ENCODE results near the gene USP34. TPM values are rescaled to one million over a fixed set of nuclear protein-coding genes. Genes with fewer than 3 reads are reported as not detected.
A peak's percentile ranks its signal among the peaks of the same experiment; 100 is the strongest.

USP34 gene
- total and polyA plus RNA-seq, 5 donors from 2014 or later, result 16.6 to 197 (median 17.7) TPM

GRCh38 chr2:61443342-61444041 lies 27.4 kb downstream of the USP34 start:
- Histone ChIP-seq H3K27ac (ENCODE audit: insufficient read depth, low read length, poor library complexity, severe bottlenecking) (no peak overlapping the region), H3K9me3 (ENCODE audit: control insufficient read depth in 2 of 2, low read length in 2 of 2) (no peaks in the 10 kb centered on the region), H3K4me1 (ENCODE audit: control insufficient read depth, insufficient read depth, low read length, poor library complexity, severe bottlenecking) (peaks cover 26% of the 10 kb centered on the region), H3K27me3 (ENCODE audit: control insufficient read depth, insufficient read depth, low read length) (no peaks in the 10 kb centered on the region), H3K36me3 (ENCODE audit: control insufficient read depth, insufficient read depth, low read length) (no peaks in the 10 kb centered on the region), H3K4me3 (ENCODE audit: low read depth, low read length) (no peak overlapping the region)
- peaks cover 48 to 77% (median 60%) of the 10 kb centered on the region in 4 donors for H3K4me1 Mint-ChIP-seq
- peaks cover 0 to 4% (median 0%) of the 10 kb centered on the region in 7 donors for H3K9me3 Mint-ChIP-seq
- H3K27ac Mint-ChIP-seq, result peak overlapping the region in 2 of 3 donors; percentile 36 to 45
- ATAC-seq (ENCODE audit: low read depth in 2 of 2) (peak in 1 of 2 donors; percentile 50), DNase-seq (no peak)
- H3K4me3 Mint-ChIP-seq, result peak overlapping the region in 2 of 4 donors; percentile 2 to 74
- peaks cover 20% of the 10 kb centered on the region for H3K36me3 Mint-ChIP-seq
- H3K27me3 Mint-ChIP-seq, result no peaks in the 10 kb centered on the region

- Histone ChIP-seq H3K4me1 (ENCODE audit: control insufficient read depth, insufficient read depth, low read length, poor library complexity, severe bottlenecking) (peaks cover 27% of the 10 kb centered on the region), H3K27me3 (ENCODE audit: control insufficient read depth, insufficient read depth, low read length) (no peaks in the 10 kb centered on the region), H3K4me3 (ENCODE audit: low read depth, low read length) (no peak overlapping the region), H3K36me3 (ENCODE audit: control insufficient read depth, insufficient read depth, low read length) (no peaks in the 10 kb centered on the region), H3K9me3 (ENCODE audit: control insufficient read depth in 2 of 2, low read length in 2 of 2) (no peaks in the 10 kb centered on the region), H3K27ac (ENCODE audit: insufficient read depth, low read length, poor library complexity, severe bottlenecking) (no peak overlapping the region)
- peaks cover 1 to 21% (median 4%) of the 10 kb centered on the region in 7 donors for H3K9me3 Mint-ChIP-seq
- H3K4me3 Mint-ChIP-seq, result peak overlapping the region in 3 of 4 donors; percentile 32 to 58 (median 35)
- ATAC-seq (ENCODE audit: low read depth in 2 of 2) (no peak), DNase-seq (no peak)
- H3K36me3 Mint-ChIP-seq, result peaks cover 39% of the 10 kb centered on the region
- peaks cover 57 to 82% (median 69%) of the 10 kb centered on the region in 4 donors for H3K4me1 Mint-ChIP-seq
- no peaks in the 10 kb centered on the region for H3K27me3 Mint-ChIP-seq
- H3K27ac Mint-ChIP-seq, result peak overlapping the region in 2 of 3 donors; percentile 73 to 83
Measured at GRCh38 chr2:61439241-61440002, 31.5 kb downstream of the USP34 start.

- Mint-ChIP-seq H3K27me3 (no peaks in the 10 kb centered on the region), H3K36me3 (peaks cover 34% of the 10 kb centered on the region), H3K27ac (peak overlapping the region in 1 of 3 donors; percentile 16), H3K4me3 (peak overlapping the region; percentile 29 to 59 (median 37)), H3K9me3 (peaks cover 1 to 21% (median 4%) of the 10 kb centered on the region in 7 donors), H3K4me1 (peaks cover 57 to 84% (median 72%) of the 10 kb centered on the region in 4 donors)
- no peak for DNase-seq
- Histone ChIP-seq H3K27me3 (ENCODE audit: control insufficient read depth, insufficient read depth, low read length) (no peaks in the 10 kb centered on the region), H3K4me1 (ENCODE audit: control insufficient read depth, insufficient read depth, low read length, poor library complexity, severe bottlenecking) (peaks cover 30% of the 10 kb centered on the region), H3K27ac (ENCODE audit: insufficient read depth, low read length, poor library complexity, severe bottlenecking) (no peak overlapping the region), H3K9me3 (ENCODE audit: control insufficient read depth in 2 of 2, low read length in 2 of 2) (no peaks in the 10 kb centered on the region), H3K36me3 (ENCODE audit: control insufficient read depth, insufficient read depth, low read length) (no peaks in the 10 kb centered on the region), H3K4me3 (ENCODE audit: low read depth, low read length) (no peak overlapping the region)
- ATAC-seq (ENCODE audit: low read depth in 2 of 2), result no peak
Measured at GRCh38 chr2:61438670-61439069, 32.2 kb downstream of the USP34 start.

- ATAC-seq (ENCODE audit: low read depth in 2 of 2), result no peak
Measured at GRCh38 chr2:61437170-61437569, 33.7 kb downstream of the USP34 start.

GRCh38 chr2:61436092-61436491 lies 34.8 kb downstream of the USP34 start:
- Mint-ChIP-seq H3K36me3 (peaks cover 33% of the 10 kb centered on the region), H3K27me3 (no peaks in the 10 kb centered on the region), H3K27ac (peak overlapping the region in 1 of 3 donors; percentile 81), H3K4me3 (peak overlapping the region in 1 of 4 donors; percentile 3), H3K4me1 (peaks cover 44 to 72% (median 61%) of the 10 kb centered on the region in 4 donors), H3K9me3 (peaks cover 0 to 21% (median 4%) of the 10 kb centered on the region in 7 donors)
- Histone ChIP-seq H3K9me3 (ENCODE audit: control insufficient read depth in 2 of 2, low read length in 2 of 2) (no peaks in the 10 kb centered on the region), H3K4me3 (ENCODE audit: low read depth, low read length) (no peak overlapping the region), H3K27ac (ENCODE audit: insufficient read depth, low read length, poor library complexity, severe bottlenecking) (no peak overlapping the region), H3K27me3 (ENCODE audit: control insufficient read depth, insufficient read depth, low read length) (no peaks in the 10 kb centered on the region), H3K4me1 (ENCODE audit: control insufficient read depth, insufficient read depth, low read length, poor library complexity, severe bottlenecking) (peaks cover 21% of the 10 kb centered on the region), H3K36me3 (ENCODE audit: control insufficient read depth, insufficient read depth, low read length) (no peaks in the 10 kb centered on the region)
- DNase-seq (no peak), ATAC-seq (ENCODE audit: low read depth in 2 of 2) (no peak)

More at GRCh38 chr2:61437170-61437569, 33.7 kb downstream of the USP34 start:
- Mint-ChIP-seq H3K9me3 (peaks cover 1 to 21% (median 4%) of the 10 kb centered on the region in 7 donors), H3K27me3 (no peaks in the 10 kb centered on the region), H3K4me1 (peaks cover 49 to 79% (median 67%) of the 10 kb centered on the region in 4 donors), H3K36me3 (peaks cover 33% of the 10 kb centered on the region), H3K27ac (peak overlapping the region in 1 of 3 donors; percentile 54), H3K4me3 (peak overlapping the region in 3 of 4 donors; percentile 19 to 51 (median 19))
- Histone ChIP-seq H3K4me1 (ENCODE audit: control insufficient read depth, insufficient read depth, low read length, poor library complexity, severe bottlenecking) (peaks cover 22% of the 10 kb centered on the region), H3K9me3 (ENCODE audit: control insufficient read depth in 2 of 2, low read length in 2 of 2) (no peaks in the 10 kb centered on the region), H3K27ac (ENCODE audit: insufficient read depth, low read length, poor library complexity, severe bottlenecking) (no peak overlapping the region), H3K4me3 (ENCODE audit: low read depth, low read length) (no peak overlapping the region), H3K27me3 (ENCODE audit: control insufficient read depth, insufficient read depth, low read length) (no peaks in the 10 kb centered on the region), H3K36me3 (ENCODE audit: control insufficient read depth, insufficient read depth, low read length) (no peaks in the 10 kb centered on the region)
- DNase-seq, result no peak

GRCh38 chr2:61435291-61435690 lies 35.6 kb downstream of the USP34 start:
- Histone ChIP-seq H3K27me3 (ENCODE audit: control insufficient read depth, insufficient read depth, low read length) (no peaks in the 10 kb centered on the region), H3K4me3 (ENCODE audit: low read depth, low read length) (no peak overlapping the region), H3K4me1 (ENCODE audit: control insufficient read depth, insufficient read depth, low read length, poor library complexity, severe bottlenecking) (peaks cover 20% of the 10 kb centered on the region), H3K27ac (ENCODE audit: insufficient read depth, low read length, poor library complexity, severe bottlenecking) (no peak overlapping the region), H3K36me3 (ENCODE audit: control insufficient read depth, insufficient read depth, low read length) (no peaks in the 10 kb centered on the region), H3K9me3 (ENCODE audit: control insufficient read depth in 2 of 2, low read length in 2 of 2) (no peaks in the 10 kb centered on the region)
- ATAC-seq (ENCODE audit: low read depth in 2 of 2) (no peak), DNase-seq (no peak)
- Mint-ChIP-seq H3K27me3 (no peaks in the 10 kb centered on the region), H3K4me3 (peak overlapping the region in 2 of 4 donors; percentile 36 to 61), H3K27ac (peak overlapping the region in 1 of 3 donors; percentile 84), H3K9me3 (peaks cover 0 to 21% (median 4%) of the 10 kb centered on the region in 7 donors), H3K4me1 (peaks cover 44 to 79% (median 66%) of the 10 kb centered on the region in 4 donors), H3K36me3 (peaks cover 33% of the 10 kb centered on the region)

- DNase-seq, result no peak
- Histone ChIP-seq H3K36me3 (ENCODE audit: control insufficient read depth, insufficient read depth, low read length) (no peaks in the 10 kb centered on the region), H3K9me3 (ENCODE audit: control insufficient read depth in 2 of 2, low read length in 2 of 2) (no peaks in the 10 kb centered on the region), H3K27ac (ENCODE audit: insufficient read depth, low read length, poor library complexity, severe bottlenecking) (peak overlapping the region; percentile 33), H3K4me1 (ENCODE audit: control insufficient read depth, insufficient read depth, low read length, poor library complexity, severe bottlenecking) (peaks cover 16% of the 10 kb centered on the region), H3K4me3 (ENCODE audit: low read depth, low read length) (no peak overlapping the region), H3K27me3 (ENCODE audit: control insufficient read depth, insufficient read depth, low read length) (no peaks in the 10 kb centered on the region)
- peak; percentile 23 to 26 for ATAC-seq (ENCODE audit: low read depth in 2 of 2)
- no peaks in the 10 kb centered on the region for H3K27me3 Mint-ChIP-seq
- H3K36me3 Mint-ChIP-seq, result peaks cover 29% of the 10 kb centered on the region
- peaks cover 44 to 75% (median 61%) of the 10 kb centered on the region in 4 donors for H3K4me1 Mint-ChIP-seq
- peak overlapping the region; percentile 84 to 91 (median 85) for H3K27ac Mint-ChIP-seq
- H3K4me3 Mint-ChIP-seq, result peak overlapping the region in 2 of 4 donors; percentile 6 to 42
- H3K9me3 Mint-ChIP-seq, result peaks cover 0 to 21% (median 4%) of the 10 kb centered on the region in 7 donors
Measured at GRCh38 chr2:61434314-61434713, 36.6 kb downstream of the USP34 start.
